ENCODE results near the gene TMEM38B.
"Not testable (repeated sequence)": the region's sequence is repeated elsewhere in the genome, so short reads cannot be mapped to it uniquely, and the experiment has no call there.

DNA sequence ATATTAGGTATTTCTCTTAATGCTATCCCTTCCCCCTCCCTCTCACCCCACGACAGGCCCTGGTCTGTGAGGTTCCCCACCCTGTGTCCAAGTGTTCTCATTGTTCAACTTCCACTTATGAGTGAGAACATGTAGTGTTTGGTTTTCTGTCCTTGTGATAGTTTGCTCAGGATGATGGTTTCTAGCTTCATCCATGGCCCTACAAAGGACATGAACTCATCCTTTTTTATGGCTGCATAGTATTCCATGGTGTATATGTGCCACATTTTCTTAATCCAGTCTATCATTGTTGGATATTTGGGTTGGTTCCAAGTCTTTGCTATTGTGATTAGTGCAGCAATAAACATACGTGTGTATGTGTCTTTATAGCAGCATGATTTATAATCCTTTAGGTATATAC is 37.1 kb downstream of the TMEM38B start:
- not testable (repeated sequence) for TF ChIP-seq POLR2A (IDR thresholded peaks at IDR 0.05)
- TF ChIP-seq, protein P1, sequence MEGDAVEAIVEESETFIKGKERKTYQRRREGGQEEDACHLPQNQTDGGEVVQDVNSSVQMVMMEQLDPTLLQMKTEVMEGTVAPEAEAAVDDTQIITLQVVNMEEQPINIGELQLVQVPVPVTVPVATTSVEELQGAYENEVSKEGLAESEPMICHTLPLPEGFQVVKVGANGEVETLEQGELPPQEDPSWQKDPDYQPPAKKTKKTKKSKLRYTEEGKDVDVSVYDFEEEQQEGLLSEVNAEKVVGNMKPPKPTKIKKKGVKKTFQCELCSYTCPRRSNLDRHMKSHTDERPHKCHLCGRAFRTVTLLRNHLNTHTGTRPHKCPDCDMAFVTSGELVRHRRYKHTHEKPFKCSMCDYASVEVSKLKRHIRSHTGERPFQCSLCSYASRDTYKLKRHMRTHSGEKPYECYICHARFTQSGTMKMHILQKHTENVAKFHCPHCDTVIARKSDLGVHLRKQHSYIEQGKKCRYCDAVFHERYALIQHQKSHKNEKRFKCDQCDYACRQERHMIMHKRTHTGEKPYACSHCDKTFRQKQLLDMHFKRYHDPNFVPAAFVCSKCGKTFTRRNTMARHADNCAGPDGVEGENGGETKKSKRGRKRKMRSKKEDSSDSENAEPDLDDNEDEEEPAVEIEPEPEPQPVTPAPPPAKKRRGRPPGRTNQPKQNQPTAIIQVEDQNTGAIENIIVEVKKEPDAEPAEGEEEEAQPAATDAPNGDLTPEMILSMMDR (IDR thresholded peaks at IDR 0.05) = not testable (repeated sequence)

Measured in body of pancreas (tissue), 4 donors.